Ectodermal cell (in vitro differentiated cells): ENCODE results near the gene PCDHAC2. TPM values are rescaled to one million over a fixed set of nuclear protein-coding genes. Genes with fewer than 3 reads are reported as not detected.

Source experiments
- H3K27ac ChIP-seq: 2 replicates; pipeline ENCODE4 v1.7.0; 2013; ENCODE audit warnings: mild to moderate bottlenecking, low read depth, low read length; ENCODE audit not compliant: insufficient read depth, poor library complexity, severe bottlenecking
- H3K27me3 ChIP-seq: 2 replicates; pipeline ENCODE4 v1.7.0; 2013; ENCODE audit warnings: mild to moderate bottlenecking, low read length; ENCODE audit not compliant: insufficient read depth, control insufficient read depth, poor library complexity, severe bottlenecking
- H3K36me3 ChIP-seq: one replicate; pipeline ENCODE4 v1.7.0; 2013; ENCODE audit warnings: low read length; ENCODE audit not compliant: control insufficient read depth, insufficient read depth
- H3K4me1 ChIP-seq: one replicate; pipeline ENCODE4 v1.7.0; 2013; ENCODE audit warnings: low read length; ENCODE audit not compliant: control insufficient read depth, insufficient read depth
- H3K4me3 ChIP-seq: 2 replicates; pipeline ENCODE4 v1.7.0; 2013; ENCODE audit warnings: low read depth, low read length, control low read depth; ENCODE audit not compliant: insufficient read depth
- H3K9me3 ChIP-seq: 2 replicates; pipeline ENCODE4 v1.7.0; 2013; ENCODE audit warnings: mild to moderate bottlenecking, low read length, moderate library complexity; ENCODE audit not compliant: control insufficient read depth
- WGBS, 2 experiments: methylation state at CpG; one replicate each; pipeline ENCODE4 v1.1.7; 2013; ENCODE audit warnings: missing lambda C conversion rate in 2 of 2; 5-methylcytosine and 5-hydroxymethylcytosine counted together
- polyA plus RNA-seq, 4 experiments: library from polyadenylated mRNA; stranded (reverse); fragments of 50-300 nt; gene quantifications; one replicate each; pipeline ENCODE4 v1.2.3, GENCODE V29; 2013

The PCDHAC2 gene, protein sequence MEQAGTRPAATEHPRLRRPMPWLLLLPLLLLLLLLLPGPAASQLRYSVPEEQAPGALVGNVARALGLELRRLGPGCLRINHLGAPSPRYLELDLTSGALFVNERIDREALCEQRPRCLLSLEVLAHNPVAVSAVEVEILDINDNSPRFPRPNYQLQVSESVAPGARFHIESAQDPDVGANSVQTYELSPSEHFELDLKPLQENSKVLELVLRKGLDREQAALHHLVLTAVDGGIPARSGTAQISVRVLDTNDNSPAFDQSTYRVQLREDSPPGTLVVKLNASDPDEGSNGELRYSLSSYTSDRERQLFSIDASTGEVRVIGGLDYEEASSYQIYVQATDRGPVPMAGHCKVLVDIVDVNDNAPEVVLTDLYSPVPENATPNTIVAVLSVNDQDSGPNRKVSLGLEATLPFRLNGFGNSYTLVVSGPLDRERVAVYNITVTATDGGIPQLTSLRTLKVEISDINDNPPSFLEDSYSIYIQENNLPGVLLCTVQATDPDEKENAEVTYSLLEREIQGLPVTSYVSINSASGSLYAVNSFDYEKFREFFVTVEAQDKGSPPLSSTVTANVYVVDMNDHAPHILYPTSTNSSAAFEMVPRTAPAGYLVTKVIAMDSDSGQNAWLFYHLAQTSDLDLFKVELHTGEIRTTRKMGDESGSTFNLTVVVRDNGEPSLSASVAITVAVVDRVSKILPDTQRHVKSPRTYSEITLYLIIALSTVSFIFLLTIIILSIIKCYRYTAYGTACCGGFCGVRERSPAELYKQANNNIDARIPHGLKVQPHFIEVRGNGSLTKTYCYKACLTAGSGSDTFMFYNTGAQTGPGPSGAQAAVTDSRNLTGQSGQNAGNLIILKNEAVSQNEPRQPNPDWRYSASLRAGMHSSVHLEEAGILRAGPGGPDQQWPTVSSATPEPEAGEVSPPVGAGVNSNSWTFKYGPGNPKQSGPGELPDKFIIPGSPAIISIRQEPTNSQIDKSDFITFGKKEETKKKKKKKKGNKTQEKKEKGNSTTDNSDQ
- 3.3 TPM for polyA plus RNA-seq (2013, experiment 1 of 4)
- polyA plus RNA-seq (2013, experiment 2 of 4) = 4.7 TPM
- polyA plus RNA-seq (2013, experiment 3 of 4) = 2.7 TPM
- polyA plus RNA-seq (2013, experiment 4 of 4) = 3.0 TPM

DNA sequence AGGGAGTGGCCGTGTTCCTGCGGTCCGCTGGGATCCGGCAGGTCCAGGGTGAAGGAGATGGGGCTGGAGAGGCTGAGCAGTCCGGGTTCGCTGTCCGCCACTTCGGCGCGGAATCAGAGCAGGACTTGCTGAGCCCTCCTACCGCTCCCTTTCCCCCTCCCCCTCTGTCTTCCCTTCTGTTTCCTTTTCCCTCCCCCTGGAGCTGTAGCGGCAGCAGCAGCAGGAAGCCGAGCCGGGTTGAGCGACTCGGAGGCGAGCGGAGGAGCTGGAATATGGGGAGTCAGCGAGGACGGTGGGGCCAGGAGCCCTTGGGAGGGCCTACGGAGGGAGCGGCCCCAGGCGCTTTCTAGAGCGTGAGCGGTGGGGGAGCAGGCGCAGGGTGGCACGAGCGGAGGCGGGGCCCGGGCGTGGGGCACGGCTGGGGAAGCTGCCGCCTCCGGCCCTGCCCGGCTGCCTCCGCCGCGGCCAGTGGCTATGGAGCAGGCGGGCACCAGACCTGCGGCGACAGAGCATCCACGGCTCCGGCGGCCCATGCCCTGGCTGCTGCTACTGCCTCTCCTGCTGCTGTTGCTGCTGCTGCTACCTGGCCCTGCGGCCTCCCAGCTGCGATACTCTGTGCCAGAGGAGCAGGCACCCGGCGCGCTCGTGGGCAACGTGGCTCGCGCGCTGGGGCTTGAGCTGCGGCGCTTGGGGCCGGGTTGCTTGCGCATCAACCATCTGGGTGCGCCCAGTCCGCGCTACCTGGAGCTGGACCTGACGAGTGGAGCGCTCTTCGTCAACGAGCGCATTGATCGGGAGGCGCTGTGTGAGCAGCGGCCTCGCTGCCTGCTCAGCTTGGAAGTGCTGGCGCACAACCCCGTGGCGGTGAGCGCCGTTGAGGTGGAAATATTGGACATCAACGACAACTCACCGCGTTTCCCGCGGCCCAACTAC lies at the start of gene PCDHAC2:
PCDHAC2 (plus strand) TSS at position 184 of the 933 bp plus-strand sequence; CDS start at position 475, 291 bp downstream.
- WGBS, 2 experiments = 1% methylated on average over 80 of the region's 80 CpGs

DNA sequence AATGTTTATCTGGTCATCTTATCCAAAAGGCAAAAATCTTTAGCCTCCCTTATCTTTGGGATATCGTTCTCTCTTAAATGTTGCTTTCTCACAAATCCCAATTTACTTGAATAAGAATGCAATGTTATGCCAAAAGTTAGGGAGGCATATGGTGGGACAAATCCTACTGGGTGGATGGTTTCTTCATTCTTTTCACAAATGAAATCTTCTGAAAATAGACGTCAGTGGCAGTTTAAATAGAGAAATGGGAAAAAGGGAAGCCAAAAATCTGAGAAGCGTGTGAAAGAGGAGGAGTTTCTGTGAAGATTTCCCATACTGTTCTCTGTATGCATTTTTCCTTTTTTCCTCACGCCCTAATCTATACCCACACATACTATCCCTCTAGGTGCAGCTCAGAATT lies 42.7 kb upstream of the PCDHAC2 start:
- H3K36me3 ChIP-seq = no peaks in the 10 kb centered on the region
- H3K27me3 ChIP-seq = peaks cover 35% of the 10 kb centered on the region
- no peak overlapping the region for H3K27ac ChIP-seq
- 93 to 94% methylated on average over 3 to 4 of the region's 4 CpGs for WGBS, 2 experiments
- H3K9me3 ChIP-seq = no peaks in the 10 kb centered on the region
- H3K4me3 ChIP-seq = no peak overlapping the region
- no peaks in the 10 kb centered on the region for H3K4me1 ChIP-seq

More for the DNA sequence above, at the start of gene PCDHAC2:
- Histone ChIP-seq H3K27ac (no peak within 1 kb of the TSS), H3K9me3 (no peaks in the 10 kb centered on the region), H3K4me3 (peak within 1 kb of the TSS; percentile 47), H3K4me1 (peaks cover 6% of the 10 kb centered on the region), H3K27me3 (peaks cover 48% of the 10 kb centered on the region), H3K36me3 (no peaks in the 10 kb centered on the region)

DNA sequence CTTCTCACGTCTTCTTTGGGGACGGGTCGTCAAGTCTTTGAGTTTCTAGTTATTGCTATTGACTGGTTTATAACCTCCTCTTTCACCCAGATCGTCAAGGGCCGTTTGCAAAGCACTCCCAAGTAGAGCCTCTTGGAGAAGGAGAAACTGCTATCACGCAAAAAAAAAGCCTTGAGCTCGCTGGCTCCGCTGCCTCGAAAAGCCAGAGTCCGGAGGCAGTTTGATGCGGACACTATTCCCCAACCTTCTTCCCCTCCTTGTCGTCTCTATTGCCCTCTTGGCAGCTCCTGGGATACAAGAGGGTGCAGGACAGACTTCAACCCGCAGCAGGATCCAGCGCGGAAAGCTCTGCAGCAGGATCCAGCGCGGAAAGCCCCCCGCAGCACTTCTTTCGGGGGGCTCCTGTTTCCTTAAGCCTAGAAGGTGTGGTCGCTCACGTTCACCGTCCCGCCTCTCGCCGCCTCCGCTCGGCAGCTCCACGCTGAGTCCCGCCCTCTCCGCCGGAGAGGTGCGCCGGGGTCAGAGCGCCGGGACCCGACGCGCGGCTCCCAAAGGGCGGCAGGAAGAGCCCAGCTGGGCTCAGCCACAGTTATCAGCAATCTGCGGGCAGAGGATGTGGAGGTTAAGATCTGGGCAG lies 40.4 kb upstream of the PCDHAC2 start, which contains the start of gene PCDHAC1:
PCDHAC1 (plus strand) TSS at position 494 of the 637 bp plus-strand sequence. CDS start 594 bp downstream, outside the sequence.
- Histone ChIP-seq H3K4me3 (peak within 1 kb of the TSS; percentile 46), H3K27ac (no peak within 1 kb of the TSS), H3K9me3 (no peaks in the 10 kb centered on the region), H3K4me1 (no peaks in the 10 kb centered on the region), H3K27me3 (peaks cover 41% of the 10 kb centered on the region), H3K36me3 (no peaks in the 10 kb centered on the region)
- 3% methylated on average over 40 to 41 of the region's 41 CpGs for WGBS, 2 experiments

DNA sequence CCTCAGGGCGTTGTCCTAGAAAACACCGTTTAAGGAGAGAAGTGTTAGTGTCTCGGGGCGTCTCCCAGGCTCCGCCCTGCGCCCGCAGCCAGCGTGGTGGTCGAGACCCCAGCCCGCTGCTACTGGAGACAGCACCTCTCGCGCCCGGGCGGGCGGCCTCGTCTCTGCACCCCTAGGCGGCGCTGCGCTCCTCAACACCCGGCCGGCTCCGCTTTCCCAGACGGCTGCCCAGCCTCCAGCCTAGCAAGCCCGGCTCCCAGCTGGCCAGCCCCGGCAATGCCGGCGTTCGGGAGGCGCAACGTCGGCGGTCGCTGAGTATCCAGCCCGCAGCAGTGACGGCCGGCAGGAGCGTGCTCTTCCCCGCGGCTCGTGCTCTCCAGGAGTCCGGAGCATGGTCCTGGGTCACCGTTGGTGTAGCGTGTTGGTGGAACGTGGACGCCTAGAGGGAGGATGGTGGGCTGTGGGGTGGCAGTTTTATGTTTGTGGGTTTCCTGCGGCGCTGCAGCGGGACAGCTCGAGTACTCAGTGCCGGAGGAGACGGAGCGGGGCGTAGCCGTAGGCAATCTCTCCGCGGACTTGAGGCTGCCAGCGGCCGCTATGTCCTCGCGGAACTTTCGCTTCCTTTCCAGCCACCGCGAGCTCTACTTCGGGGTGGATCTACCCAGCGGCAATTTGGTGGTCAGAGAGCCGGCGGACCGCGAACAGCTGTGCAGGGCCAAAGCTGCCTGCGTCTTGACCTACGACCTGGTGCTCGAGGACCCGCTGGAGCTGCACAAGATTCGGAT lies 39.6 kb upstream of the PCDHAC2 start:
- H3K27me3 ChIP-seq = peaks cover 41% of the 10 kb centered on the region
- no peaks in the 10 kb centered on the region for H3K36me3 ChIP-seq
- H3K4me1 ChIP-seq = no peaks in the 10 kb centered on the region
- 3 to 4% methylated on average over 74 of the region's 74 CpGs for WGBS, 2 experiments
- H3K4me3 ChIP-seq = peak overlapping the region; percentile 46
- no peaks in the 10 kb centered on the region for H3K9me3 ChIP-seq
- H3K27ac ChIP-seq = no peak overlapping the region

DNA sequence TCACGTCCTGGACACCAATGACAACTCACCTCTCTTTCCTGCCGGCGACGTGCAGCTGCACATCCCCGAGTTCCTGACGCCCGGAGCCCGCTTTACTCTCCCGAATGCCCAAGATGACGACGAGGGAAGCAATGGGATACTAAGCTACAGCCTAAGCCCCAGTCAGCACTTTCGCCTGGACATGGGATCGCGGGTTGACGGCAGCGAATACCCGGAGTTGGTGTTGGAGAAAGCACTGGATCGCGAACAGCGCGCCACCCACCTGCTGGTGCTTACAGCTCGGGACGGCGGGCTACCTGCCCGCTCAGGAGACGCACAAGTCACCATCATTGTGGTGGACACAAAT lies 39.1 kb upstream of the PCDHAC2 start:
- no peaks in the 10 kb centered on the region for H3K9me3 ChIP-seq
- H3K4me3 ChIP-seq = peak overlapping the region; percentile 46
- 37 to 49% methylated on average over 26 of the region's 26 CpGs for WGBS, 2 experiments
- no peaks in the 10 kb centered on the region for H3K36me3 ChIP-seq
- no peak overlapping the region for H3K27ac ChIP-seq
- peaks cover 41% of the 10 kb centered on the region for H3K27me3 ChIP-seq
- H3K4me1 ChIP-seq = no peaks in the 10 kb centered on the region

GRCh38 chr5:140934964-140935606 lies 31.2 kb upstream of the PCDHAC2 start:
- H3K4me3 ChIP-seq = no peak overlapping the region
- H3K27me3 ChIP-seq = no peaks in the 10 kb centered on the region
- H3K4me1 ChIP-seq = no peaks in the 10 kb centered on the region
- 92 to 93% methylated on average over 4 of the region's 4 CpGs for WGBS, 2 experiments
- H3K27ac ChIP-seq = no peak overlapping the region
- H3K9me3 ChIP-seq = no peaks in the 10 kb centered on the region
- no peaks in the 10 kb centered on the region for H3K36me3 ChIP-seq

- 74 to 80% methylated on average over 2 of the region's 2 CpGs for WGBS, 2 experiments
- H3K4me1 ChIP-seq = no peaks in the 10 kb centered on the region
- H3K36me3 ChIP-seq = no peaks in the 10 kb centered on the region
- H3K4me3 ChIP-seq = no peak overlapping the region
- H3K9me3 ChIP-seq = no peaks in the 10 kb centered on the region
- H3K27me3 ChIP-seq = no peaks in the 10 kb centered on the region
- H3K27ac ChIP-seq = no peak overlapping the region
Measured at GRCh38 chr5:140946578-140946977, 19.7 kb upstream of the PCDHAC2 start.

DNA sequence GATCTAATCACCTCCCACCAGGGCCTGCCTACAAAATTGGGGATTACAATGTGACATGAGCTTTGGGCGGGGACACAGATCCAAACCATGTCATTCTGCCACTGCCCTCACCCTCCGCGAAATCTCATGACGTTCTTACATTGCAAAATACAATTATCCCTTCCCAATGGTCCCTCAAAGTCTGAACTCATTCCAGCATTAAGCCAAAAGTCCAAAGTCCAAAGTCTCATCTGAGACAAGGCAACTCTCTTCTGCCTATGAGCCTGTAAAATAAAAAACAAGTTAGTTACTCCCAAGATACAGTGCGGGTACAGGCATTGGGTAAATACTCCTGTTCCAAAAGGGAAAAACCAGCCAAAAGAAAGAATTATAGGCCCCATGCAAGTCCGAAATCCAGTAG lies 14.6 kb upstream of the PCDHAC2 start:
- H3K4me1 ChIP-seq = no peaks in the 10 kb centered on the region
- no peak overlapping the region for H3K4me3 ChIP-seq
- no peaks in the 10 kb centered on the region for H3K9me3 ChIP-seq
- 75 to 84% methylated on average over 6 of the region's 6 CpGs for WGBS, 2 experiments
- H3K27ac ChIP-seq = no peak overlapping the region
- H3K36me3 ChIP-seq = no peaks in the 10 kb centered on the region
- H3K27me3 ChIP-seq = no peaks in the 10 kb centered on the region
